ENCODE data around the gene TRPM3. TPM values are rescaled to one million over a fixed set of nuclear protein-coding genes. Genes with fewer than 3 reads are reported as not detected.
A peak's percentile ranks its signal among the peaks of the same experiment; 100 is the strongest.

Gene TRPM3
- total RNA-seq, 1 donor from 2014 or later, result 0.15 TPM

Small RNAs within 50 kb of the gene (microRNA-seq; reads per million reads assigned to microRNA genes)
- gene MIR204 (ENCODE audit: borderline number of aligned reads), result 17.6 reads per million, percentile 26 among the genes with 10 or more reads in this experiment
